Measurements from ENCODE around the gene RAI1. TPM values are rescaled to one million over a fixed set of nuclear protein-coding genes. Genes with fewer than 3 reads are reported as not detected.

The RAI1 gene
- total RNA-seq, 1 experiment from 2014 or later, result 86.3 TPM

- ChIA-PET POLR2A (ENCODE audit: unreplicated experiment) (no interaction called here), CTCF (no interaction called here)
- no TSS peak for BruUV-seq (replicated peaks)
- DNase-seq, result no peak
- peaks cover 58% of the 10 kb centered on the region for H3K4me1 ChIP-seq (replicated peaks; ENCODE audit: insufficient read depth)
- peaks cover 48% of the 10 kb centered on the region for H3K36me3 ChIP-seq (ENCODE audit: low read depth)
- peaks cover 80% of the 10 kb centered on the region for H4K20me1 ChIP-seq (ENCODE audit: insufficient read depth)
- intact Hi-C loops (cut with micrococcal nuclease; ENCODE audit: unreplicated experiment), result loop anchor here (1.0 kb wide), 1 partner anchor 21 kb away; no protein-coding TSS in a partner anchor
- no peak for TF ChIP-seq CTCF (conservative IDR thresholded peaks at IDR 0.05)
- TF ChIP-seq EZH2 (IDR thresholded peaks at IDR 0.05; ENCODE audit: low read depth), result no peak
- no peaks in the 10 kb centered on the region for H3K27me3 ChIP-seq (ENCODE audit: insufficient read depth, low read depth)
- peaks cover 66% of the 10 kb centered on the region for H3K79me2 ChIP-seq (ENCODE audit: low read depth)
- peaks cover 74% of the 10 kb centered on the region for H3F3A ChIP-seq (ENCODE audit: insufficient read depth, low read depth)
- H3K4me3 ChIP-seq, result no peak overlapping the region
- peak overlapping the region; percentile 92 for H3K4me2 ChIP-seq
- no peaks in the 10 kb centered on the region for H3K9me3 ChIP-seq (ENCODE audit: insufficient read depth, low read depth)
- H2AFZ ChIP-seq, result no peak overlapping the region
- no peaks in the 10 kb centered on the region for H3K9me2 ChIP-seq (ENCODE audit: insufficient read depth)
- peak overlapping the region; percentile 13; the same call in 1 of the 2 replicates for H3K27ac ChIP-seq
Measured at GRCh38 chr17:17819111-17819510, 137.9 kb downstream of the RAI1 start.

- ChIA-PET POLR2A (ENCODE audit: unreplicated experiment) (no interaction called here), CTCF (interaction anchor here (1.6 kb wide), 1 partner anchor 21 kb away, joined by 6 read pairs; no protein-coding TSS in a partner anchor)
- Histone ChIP-seq H4K20me1 (ENCODE audit: insufficient read depth) (peaks cover 79% of the 10 kb centered on the region), H3K27ac (peak overlapping the region; percentile 45; the same call in 1 of the 2 replicates), H3K4me3 (peak overlapping the region; percentile 36; the same call in 1 of the 2 replicates), H3F3A (ENCODE audit: insufficient read depth, low read depth) (peaks cover 74% of the 10 kb centered on the region), H3K4me1 (replicated peaks; ENCODE audit: insufficient read depth) (peaks cover 63% of the 10 kb centered on the region), H3K4me2 (peak overlapping the region; percentile 92), H3K9me2 (ENCODE audit: insufficient read depth) (no peaks in the 10 kb centered on the region), H3K27me3 (ENCODE audit: insufficient read depth, low read depth) (no peaks in the 10 kb centered on the region), H3K36me3 (ENCODE audit: low read depth) (peaks cover 48% of the 10 kb centered on the region), H3K79me2 (ENCODE audit: low read depth) (peaks cover 71% of the 10 kb centered on the region), H2AFZ (no peak overlapping the region), H3K9me3 (ENCODE audit: insufficient read depth, low read depth) (no peaks in the 10 kb centered on the region)
- intact Hi-C loops (cut with micrococcal nuclease; ENCODE audit: unreplicated experiment), result loop anchor here (1.0 kb wide), 1 partner anchor 21 kb away; no protein-coding TSS in a partner anchor
- DNase-seq, result peak; percentile 93 to 95
- no TSS peak for BruUV-seq (replicated peaks)
- no peak for TF ChIP-seq CTCF (conservative IDR thresholded peaks at IDR 0.05)
- no peak for TF ChIP-seq EZH2 (IDR thresholded peaks at IDR 0.05; ENCODE audit: low read depth)
Measured at GRCh38 chr17:17819561-17819995, 138.3 kb downstream of the RAI1 start.

GRCh38 chr17:17820046-17820445, 138.8 kb downstream of the RAI1 start:
- intact Hi-C loops (cut with micrococcal nuclease; ENCODE audit: unreplicated experiment), result loop anchor here (5.0 kb wide), 1 partner anchor 217 kb away; the partner anchor contains the start of genes ATPAF2 and GID4
- peaks cover 74% of the 10 kb centered on the region for H3F3A ChIP-seq (ENCODE audit: insufficient read depth, low read depth)
- peaks cover 75% of the 10 kb centered on the region for H3K79me2 ChIP-seq (ENCODE audit: low read depth)
- TSS peak; percentile 1 for BruUV-seq (replicated peaks)
- peak overlapping the region; percentile 36; the same call in 1 of the 2 replicates for H3K4me3 ChIP-seq
- H3K36me3 ChIP-seq (ENCODE audit: low read depth), result peaks cover 44% of the 10 kb centered on the region
- ChIA-PET POLR2A (ENCODE audit: unreplicated experiment) (interaction anchor here (0.6 to 1.2 kb wide), 2 partner anchors 16 to 153 kb away, joined by 5 to 9 read pairs; partner anchors contain the start of gene DRC3), CTCF (interaction anchor here (1.6 kb wide), 1 partner anchor 21 kb away, joined by 6 read pairs; no protein-coding TSS in a partner anchor)
- peak overlapping the region; percentile 45 for H3K27ac ChIP-seq
- H3K4me1 ChIP-seq (replicated peaks; ENCODE audit: insufficient read depth), result peaks cover 67% of the 10 kb centered on the region
- H3K9me3 ChIP-seq (ENCODE audit: insufficient read depth, low read depth), result no peaks in the 10 kb centered on the region
- H3K9me2 ChIP-seq (ENCODE audit: insufficient read depth), result no peaks in the 10 kb centered on the region
- DNase-seq, result no peak
- H2AFZ ChIP-seq, result no peak overlapping the region
- H3K4me2 ChIP-seq, result peak overlapping the region; percentile 92
- no peaks in the 10 kb centered on the region for H3K27me3 ChIP-seq (ENCODE audit: insufficient read depth, low read depth)
- TF ChIP-seq EZH2 (IDR thresholded peaks at IDR 0.05; ENCODE audit: low read depth) (no peak), CTCF (conservative IDR thresholded peaks at IDR 0.05) (no peak)
- H4K20me1 ChIP-seq (ENCODE audit: insufficient read depth), result peaks cover 74% of the 10 kb centered on the region

All from PC-9 (cell line).